HG03442 (cell line): Measurements from ENCODE around the gene MS4A15.
"Not testable (repeated sequence)": the region's sequence is repeated elsewhere in the genome, so short reads cannot be mapped to it uniquely, and the experiment has no call there.

Source experiments
- ATAC-seq: cut with Tn5 transposase; IDR thresholded peaks from one replicate; pipeline ENCODE4 v1.9.1; 2021; ENCODE audit warnings: mild to moderate bottlenecking, moderate library complexity; ENCODE audit not compliant: unreplicated experiment

Gene MS4A15, protein sequence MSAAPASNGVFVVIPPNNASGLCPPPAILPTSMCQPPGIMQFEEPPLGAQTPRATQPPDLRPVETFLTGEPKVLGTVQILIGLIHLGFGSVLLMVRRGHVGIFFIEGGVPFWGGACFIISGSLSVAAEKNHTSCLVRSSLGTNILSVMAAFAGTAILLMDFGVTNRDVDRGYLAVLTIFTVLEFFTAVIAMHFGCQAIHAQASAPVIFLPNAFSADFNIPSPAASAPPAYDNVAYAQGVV

DNA sequence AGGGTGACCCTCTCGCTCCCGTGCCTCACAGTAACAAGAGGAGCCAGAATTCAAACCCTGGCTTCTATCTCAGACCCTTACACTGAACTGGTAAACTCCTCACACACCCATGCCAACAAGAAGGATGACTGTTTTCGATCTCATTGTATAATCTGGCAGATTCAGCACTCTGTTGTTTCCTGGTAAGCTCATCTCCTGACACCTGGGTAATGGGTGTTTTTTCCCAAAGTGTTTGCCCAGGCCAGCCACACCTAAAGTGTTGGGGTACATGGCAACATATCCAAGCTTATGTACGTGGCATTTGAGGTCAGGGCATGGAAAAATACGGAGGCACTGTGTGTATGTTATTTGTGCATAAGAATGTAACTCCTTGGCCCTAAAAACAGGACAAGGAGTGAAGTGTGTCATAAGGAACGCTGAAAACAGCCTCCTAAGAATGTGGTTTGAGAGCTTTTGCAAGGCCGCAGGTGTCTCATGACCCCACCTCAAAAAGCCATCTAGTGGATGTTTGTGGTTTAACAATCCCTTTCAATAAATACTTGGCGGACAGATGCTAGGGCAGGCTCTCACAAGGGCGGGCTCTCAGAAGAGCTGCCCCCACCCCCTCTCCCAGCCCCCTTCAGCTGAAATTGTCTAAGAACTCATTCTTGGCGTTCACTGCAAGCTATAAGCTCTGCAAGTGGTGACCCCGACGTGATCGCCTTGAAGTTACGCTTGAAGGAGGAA, at the start of gene MS4A15:
MS4A15 (plus strand) TSS at position 561 of the 726 bp plus-strand sequence. CDS start 6,867 bp downstream, outside the sequence.
- no peak for ATAC-seq

DNA sequence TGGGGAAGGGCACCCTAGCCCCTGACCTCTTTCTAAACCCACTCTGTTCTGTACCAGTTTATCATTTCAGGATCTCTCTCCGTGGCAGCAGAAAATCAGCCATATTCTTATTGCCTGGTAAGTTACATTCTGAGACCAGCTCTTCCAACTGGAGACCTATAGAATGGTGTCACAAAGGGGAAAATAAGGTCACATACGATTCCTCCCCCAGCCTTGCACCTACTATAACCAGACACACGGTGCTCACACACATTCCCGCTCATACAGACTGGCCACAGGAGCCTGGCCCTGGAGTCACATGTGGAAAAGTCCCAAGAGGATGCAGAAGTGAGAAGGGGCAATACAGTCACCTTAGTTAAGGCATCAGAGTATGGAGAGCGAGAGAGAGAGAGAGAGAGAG, 49.7 kb upstream of the MS4A15 start:
- ATAC-seq = no peak

DNA sequence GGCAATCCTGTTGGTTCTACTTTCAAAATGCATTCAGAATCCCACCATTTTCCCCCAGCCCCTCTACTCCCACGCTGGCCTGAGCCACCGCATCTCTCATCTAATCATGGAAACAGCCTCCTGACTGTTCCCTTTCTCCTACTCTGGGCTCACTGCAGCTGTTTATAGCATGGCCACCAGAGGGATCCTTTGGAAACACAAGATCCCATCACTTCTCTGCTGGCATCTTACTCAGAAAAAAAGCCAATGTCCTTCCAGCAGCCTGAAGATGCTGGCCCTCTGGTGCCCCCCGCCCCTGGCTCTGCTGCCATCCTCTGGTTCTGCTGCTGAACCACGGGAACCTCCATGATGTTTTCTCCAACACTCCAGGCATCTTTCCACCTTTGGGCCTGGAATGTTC, 46.2 kb upstream of the MS4A15 start:
- no peak for ATAC-seq

DNA sequence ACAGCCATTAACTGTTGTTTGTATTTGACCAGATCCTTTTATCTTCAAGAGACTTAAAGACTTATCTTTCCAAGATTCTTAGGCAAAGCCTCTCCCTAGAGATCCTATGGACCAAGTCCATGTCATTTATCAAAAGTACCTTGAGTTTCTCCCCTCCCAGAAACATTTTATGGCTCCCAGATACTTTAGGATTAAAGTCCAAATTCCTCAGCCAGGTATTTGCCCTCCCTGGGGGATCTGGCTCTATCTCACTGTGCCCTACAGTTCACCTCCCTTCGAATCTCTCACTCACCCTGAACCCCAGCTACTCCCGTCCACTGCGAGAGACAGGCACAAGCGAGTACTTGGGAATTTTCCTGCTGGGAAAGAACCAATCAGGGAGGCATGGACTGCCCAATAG, 45.4 kb upstream of the MS4A15 start:
- no peak for ATAC-seq

DNA sequence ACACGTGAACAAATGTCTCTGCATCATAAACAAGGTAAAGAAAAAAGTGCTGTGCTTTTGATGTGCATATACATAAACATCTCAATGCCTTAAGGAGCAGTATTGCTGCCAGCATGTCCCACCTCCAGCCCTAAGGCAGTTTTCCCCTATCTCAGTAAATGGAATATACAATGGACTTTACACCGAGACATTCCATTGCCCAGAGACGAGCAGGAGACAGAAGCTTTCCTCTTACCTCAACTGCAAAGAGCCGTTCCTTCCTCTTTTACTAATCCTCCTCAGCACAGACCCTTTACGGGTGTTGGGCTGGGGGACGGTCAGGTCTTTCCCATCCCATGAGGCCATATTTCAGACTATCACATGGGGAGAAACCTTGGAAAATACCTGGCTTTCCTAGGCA, 43.2 kb upstream of the MS4A15 start:
- ATAC-seq = not testable (repeated sequence)

DNA sequence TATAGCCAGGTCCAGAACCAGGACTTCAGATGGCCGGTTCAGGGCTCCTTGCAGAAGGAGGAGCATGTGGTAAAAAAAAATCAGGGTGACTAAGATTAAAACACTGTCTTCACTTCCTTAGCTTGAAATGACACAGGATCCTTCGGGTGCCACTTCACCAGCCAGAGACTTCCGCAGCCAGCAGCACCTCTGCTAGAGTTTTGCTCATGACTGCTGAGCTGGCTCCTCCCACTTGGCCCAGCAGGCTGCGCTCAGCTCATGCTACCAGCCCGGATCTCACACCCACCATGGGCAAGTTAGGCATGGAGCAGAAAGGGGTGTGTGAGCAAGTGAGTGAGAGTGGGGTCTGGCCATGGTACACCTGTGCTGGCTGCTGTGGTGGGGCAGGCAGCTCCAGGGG, 38.7 kb upstream of the MS4A15 start:
- no peak for ATAC-seq

DNA sequence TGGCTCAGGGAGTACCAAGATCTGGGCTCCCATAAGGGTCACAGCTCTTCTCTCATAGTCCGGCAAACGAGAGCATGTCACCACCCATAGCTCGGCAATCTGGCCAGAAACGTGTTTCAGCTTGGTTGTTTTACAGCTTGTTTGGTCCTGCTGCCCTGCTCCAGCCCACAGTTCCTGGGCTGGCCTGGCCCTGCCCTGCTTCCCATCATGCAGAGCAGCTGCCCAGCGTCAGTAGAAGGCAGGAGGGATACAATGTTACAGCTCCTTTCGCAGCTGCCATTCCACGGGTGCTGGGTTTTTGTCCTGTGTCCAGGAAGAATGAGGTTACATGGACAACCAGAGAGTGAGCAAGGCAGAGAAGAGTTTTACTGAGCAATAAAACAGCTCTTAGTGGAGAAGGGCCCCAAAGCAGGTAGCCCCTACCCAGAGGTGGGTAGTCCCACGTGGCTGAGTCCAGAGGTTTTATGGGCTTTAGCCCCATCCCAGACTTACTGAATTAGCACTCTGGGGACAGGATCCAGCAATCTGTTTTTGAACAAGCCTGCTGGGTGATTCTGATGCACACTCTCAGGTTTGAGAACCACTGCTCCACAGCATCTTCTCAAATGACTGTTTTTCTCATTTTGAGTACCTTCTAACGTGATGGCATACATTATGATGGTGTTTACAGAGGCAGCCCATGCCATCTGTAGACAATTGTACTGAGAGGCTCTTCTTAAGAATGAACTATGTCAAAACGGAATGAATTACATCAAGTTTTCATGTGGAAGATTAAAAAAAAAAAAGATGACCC, 37.9 kb upstream of the MS4A15 start:
- ATAC-seq = no peak

DNA sequence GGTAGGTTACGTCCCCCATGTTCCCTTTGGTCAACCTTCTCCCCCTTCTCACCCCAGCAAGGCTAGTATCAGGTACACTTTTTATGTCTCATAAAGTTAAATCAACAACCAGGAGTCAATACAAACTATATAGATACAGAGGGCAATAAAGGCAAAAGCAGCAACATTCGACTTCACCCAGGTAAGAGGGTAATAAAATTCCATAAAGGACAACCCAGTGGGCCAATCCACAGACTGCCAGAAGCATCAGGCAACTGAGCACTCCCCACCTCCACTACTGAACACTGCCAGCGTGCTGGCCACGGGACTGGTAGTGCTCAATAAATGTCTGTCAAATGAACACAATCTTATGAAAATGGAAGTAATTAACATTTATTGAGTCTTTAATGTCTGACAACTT, 37.3 kb upstream of the MS4A15 start:
- ATAC-seq = no peak

DNA sequence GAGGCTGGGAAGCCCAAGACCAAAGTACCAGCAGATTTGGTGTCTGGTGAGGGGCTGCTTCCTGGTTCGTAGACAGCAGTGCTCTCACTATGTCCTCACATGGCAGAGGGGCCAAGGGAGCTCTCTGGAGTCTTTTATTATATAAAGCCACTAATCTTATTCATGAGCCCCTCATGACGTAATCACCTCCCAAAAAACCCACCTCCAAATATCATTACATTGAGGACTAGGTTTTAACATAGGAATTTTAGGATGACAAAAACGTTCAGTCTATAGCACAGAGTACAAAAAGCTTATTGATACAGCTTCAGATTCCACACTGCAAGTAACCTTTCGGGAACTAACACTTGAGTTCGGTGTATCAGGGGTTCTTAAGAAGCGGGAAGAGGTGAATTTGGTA, 36.2 kb upstream of the MS4A15 start:
- ATAC-seq = no peak

DNA sequence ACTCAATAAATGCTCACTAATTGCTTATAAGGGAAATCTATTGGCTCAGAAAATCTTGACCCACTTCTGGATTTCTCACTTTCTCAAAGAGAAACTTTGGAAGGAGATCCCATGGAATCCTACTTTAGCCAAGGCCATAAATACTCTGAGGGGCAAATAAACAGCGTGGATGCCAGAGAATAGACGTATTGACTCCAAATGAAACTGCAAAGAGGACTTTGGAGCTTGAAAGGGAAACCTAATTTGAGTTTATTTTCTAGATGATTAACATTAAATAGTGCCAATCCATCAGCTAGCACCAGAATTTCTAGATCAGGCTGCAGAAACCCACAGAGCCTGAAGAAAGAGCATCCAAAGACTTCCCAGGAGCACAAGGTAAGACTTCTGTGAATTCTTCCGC, 32.2 kb upstream of the MS4A15 start, which contains the start of gene MS4A18:
MS4A18 (plus strand) TSS at position 301 of the 400 bp plus-strand sequence.
- no peak for ATAC-seq

DNA sequence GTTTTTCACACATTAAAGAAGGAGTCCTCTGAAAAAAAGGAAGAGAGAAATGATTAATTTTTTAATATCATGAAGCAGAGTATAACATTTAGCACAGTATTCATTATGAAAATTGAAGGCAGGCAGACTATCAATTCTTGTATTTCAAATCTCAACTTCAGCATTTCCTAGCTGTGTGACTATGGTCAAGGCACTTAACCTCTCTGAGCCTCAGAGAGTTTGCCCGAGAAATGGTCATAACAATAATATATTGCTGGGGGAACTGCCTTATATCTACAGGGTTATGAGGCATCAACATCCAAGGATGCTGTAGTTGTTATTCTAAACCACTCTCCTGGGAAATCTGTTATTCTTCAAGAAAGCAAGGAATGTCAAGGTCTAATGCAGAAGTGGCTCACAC, 31.1 kb upstream of the MS4A15 start:
- no peak for ATAC-seq

DNA sequence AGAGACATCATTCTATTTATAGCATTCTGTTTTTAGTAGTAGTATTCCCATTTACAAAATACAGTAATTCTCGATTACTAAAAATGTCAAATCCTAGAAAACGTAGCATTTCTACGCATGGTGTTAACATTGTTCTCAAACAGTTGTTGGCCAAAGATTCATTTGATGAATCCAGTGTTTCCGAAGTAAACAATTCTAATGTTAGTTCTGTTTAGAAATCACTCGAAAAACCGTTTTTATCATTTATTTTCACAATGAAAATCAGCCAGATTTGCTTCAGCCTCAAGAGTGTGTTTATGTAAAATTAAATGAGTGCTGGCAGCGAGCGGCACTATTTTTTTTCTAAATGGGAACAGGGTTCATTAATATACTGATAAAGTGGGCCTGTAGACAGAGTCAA, 25.1 kb upstream of the MS4A15 start:
- ATAC-seq = no peak

DNA sequence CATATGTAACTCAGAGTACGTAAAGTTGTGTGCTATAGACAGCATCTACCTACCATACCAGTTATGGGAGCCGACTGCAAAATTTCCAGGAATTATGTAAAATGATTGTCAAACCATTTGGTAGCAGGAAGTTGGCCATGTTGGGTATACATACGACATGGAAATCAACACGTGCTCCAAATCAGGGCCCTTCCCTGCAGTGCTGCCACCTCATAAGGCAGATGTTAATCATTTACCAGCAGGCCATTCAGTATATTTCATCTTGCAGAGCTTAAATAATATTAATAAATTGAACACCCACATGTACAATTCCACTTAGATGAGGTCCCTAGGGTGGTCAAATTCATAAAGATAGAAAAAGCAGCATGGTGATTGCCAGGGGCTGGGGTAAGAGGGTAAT, 22.4 kb upstream of the MS4A15 start:
- no peak for ATAC-seq

DNA sequence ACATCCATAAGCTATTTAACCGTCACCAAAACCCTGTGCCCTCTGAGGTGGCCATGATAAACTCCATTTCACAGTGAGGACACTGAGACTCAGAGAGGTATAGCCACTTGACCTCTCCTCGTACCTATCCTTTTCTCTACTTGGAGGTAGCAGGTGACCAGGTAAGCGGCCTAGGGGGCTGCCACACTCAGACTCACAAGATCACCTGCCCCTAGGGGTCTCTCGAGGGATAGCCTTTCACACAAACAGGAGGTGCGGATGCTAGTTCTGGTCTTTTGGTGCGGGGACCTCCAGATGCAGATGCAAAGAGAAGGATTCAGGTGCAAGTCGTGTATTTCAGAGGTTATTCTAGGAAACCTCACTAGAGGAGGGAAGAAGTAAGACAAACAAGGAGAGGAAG, 17.6 kb upstream of the MS4A15 start:
- no peak for ATAC-seq

DNA sequence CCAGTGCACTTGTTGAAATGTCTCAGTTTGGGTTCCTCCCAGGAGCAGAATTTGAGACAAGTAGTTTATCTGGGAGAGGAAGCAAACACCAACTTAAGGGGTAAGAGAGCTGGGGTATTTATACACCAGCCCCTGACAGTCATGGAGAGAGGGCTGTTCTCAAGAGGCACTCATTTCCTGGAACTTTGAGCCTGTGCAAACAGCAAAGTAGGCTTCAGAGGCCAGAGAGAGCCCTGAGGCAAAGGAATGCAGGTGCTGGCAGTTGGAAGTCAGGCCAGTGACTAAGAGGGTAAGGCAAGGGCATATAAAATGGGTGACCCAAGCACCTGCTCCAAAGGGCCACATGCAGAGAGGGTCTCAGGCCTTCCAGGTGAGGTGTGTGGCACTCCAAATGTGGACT, 16.1 kb upstream of the MS4A15 start:
- no peak for ATAC-seq

DNA sequence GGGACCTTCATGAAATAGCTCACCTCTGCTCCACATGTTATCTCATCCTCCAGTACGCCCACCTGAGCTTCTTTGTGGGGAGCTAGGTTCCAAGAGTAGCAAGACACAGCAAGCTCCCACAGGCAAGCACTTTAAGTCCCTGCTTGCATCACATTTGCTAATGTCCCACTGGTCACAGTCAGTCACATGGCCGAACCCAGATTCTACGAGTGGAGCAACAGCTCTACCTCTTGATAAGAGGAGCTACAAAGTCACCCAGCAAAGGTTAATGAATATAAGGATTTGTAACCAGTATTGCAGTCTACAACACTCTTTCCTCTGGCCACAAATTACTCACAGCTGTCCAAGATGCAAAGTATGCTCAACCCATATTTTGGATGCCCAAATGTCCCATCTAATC, 15.2 kb upstream of the MS4A15 start:
- no peak for ATAC-seq

DNA sequence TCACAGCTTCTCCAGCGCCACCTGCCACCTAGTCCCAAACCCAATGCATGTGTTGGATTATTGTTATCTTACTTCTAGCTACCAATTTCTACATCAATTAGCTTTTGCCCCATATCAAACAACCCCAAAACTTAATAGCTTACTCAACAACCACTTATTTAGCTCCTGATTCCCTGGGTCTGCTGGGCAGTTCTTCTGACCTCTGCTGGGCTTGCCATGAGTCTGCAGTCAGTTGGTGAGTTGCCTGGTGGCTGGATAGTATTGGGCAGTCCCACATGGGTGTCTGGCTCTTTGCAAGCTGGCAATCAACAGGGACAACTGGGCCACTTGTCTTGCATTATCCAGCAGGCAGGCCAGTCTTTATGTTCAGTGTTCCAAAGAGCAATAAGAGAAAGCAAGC, 13.6 kb upstream of the MS4A15 start:
- no peak for ATAC-seq

DNA sequence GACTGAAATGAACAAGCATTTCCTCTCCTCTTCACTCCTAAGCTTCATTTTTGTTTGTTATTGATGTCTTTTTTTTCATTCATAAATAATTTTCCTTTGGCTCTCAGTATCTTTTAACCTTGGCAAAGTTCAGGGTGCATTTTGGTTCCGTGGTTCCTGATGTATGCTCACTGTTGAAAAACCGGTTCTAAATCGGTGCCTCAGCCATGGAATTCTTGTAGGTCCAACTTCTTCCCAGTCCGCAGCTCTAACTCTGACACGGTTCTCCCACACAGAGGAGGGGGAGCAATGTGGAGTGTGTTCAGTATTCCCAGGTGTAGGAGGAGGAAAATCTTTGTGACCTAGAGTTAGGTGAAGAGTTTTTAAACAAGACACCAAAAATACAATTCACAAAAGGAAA, 12.6 kb upstream of the MS4A15 start:
- no peak for ATAC-seq

DNA sequence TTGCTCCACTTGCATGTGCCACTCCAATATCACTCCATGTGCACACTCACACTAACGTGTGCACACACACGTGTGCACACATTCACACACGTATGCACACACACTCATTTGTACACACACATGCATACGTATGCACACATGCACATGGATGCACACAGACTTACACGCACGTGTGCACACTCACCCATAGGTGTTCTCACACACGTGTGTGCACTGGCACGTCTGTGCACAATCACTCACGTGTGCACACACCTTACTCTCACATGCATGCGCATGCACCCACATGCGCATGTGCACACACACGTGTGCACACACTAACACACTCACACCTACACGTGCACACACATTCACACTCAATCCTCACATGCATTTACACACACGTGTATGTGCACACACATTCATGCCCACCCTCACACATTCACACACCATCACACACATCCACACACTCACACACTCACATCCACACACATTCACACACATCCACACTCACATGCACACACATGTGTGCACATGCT, 9.3 kb upstream of the MS4A15 start:
- ATAC-seq = no peak

DNA sequence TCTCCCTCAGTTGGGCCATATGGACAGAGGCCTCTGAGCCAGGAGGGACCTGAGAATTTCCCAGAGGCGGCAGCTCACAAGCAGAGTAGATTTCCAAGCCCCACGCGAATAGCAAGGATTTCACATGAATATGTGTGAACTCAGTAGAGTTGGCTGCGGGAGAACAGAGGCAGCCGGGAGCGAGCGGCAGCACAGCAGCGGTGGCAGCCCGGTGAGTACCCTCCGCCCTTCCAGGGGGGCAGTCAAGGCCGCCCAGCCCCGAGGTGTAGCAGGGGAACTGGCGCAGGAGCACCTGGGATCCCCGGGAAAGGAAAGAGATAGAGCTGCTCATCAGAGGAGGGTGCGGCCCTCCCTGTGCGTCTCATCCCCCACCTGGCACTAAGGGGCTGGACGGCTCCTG, 8.4 kb upstream of the MS4A15 start:
- ATAC-seq = no peak

DNA sequence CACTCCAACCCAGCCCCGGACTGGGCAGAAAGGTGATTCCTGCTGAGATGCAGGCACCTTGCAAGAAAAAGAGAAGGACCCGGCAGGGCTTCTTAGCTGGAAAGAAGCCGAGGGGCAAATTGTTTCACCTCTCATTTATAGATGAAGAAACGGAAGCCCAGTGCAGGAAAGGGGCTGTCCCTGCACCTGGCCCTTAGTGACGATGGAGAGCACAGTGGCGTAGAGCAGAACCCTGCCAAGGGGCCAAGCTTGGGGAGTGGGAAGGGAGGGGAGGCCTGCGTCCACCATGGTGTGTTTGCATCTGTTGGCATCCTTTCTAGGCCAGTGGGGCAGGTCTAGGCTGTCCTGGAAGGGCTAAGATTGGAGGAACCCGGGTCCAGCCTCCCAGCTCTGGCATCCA, 7.8 kb upstream of the MS4A15 start:
- ATAC-seq = no peak

DNA sequence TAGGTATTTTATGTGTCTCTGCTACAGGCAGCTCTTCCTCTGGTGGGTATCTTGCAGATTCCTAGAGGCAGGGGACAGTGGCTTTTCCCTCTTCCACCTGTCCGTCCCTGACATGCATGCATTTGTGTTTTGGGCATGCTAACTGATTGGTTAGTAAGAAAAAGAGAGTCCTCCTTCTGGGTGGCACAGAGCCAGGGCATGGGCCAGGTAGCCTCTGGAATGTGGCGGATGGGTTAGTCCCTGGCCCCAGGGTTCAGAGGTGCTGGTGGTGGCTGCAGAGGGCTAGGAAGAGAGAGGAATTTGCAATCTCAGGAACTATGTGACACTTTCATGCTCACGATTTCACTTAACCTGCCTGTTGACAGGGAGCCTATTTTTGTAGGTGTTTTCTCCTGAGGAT, 5.8 kb upstream of the MS4A15 start:
- ATAC-seq = no peak
